ENCODE results near the gene CHPT1. TPM values are rescaled to one million over a fixed set of nuclear protein-coding genes. Genes with fewer than 3 reads are reported as not detected.

Gene CHPT1
- total RNA-seq, 3 donors from 2014 or later (not counting 1 experiment from before 2014, with no cell fraction given), result 3.9 to 23.6 (median 7.3) TPM

GRCh38 chr12:101694297-101694848, 3.1 kb upstream of the CHPT1 start:
- H3K4me3 Mint-ChIP-seq, result no peak overlapping the region
- no peak for ATAC-seq

DNA sequence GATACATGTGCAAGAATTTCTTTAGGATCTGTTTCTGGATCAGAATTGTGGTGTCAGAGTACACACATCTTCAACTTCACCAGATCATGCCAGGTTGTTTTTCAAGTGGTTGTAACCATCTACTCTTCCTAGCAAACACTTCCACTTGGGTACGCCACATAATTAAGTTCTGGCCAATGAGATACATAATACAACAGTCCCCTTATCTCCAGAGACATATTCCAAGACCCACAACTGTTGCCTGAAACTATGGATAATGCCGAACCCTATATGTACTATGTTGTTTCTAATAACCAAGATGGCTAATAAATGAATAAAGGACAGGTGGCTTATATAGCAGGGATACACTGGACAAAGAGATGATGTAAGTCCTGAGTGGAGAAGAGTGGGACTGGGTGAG, 2.5 kb upstream of the CHPT1 start:
- Histone ChIP-seq H3K9me3 (ENCODE audit: control insufficient read depth, insufficient read depth, low read length) (no peaks in the 10 kb centered on the region), H3K4me1 (ENCODE audit: control insufficient read depth, insufficient read depth, low read length) (peaks cover 18% of the 10 kb centered on the region), H3K27ac (ENCODE audit: low read length) (no peak overlapping the region), H3K36me3 (ENCODE audit: control insufficient read depth, insufficient read depth, low read length) (no peaks in the 10 kb centered on the region), H3K4me3 (ENCODE audit: low read length) (no peak overlapping the region), H3K27me3 (ENCODE audit: control insufficient read depth, insufficient read depth, low read length) (no peaks in the 10 kb centered on the region)
- TF ChIP-seq, protein P1, sequence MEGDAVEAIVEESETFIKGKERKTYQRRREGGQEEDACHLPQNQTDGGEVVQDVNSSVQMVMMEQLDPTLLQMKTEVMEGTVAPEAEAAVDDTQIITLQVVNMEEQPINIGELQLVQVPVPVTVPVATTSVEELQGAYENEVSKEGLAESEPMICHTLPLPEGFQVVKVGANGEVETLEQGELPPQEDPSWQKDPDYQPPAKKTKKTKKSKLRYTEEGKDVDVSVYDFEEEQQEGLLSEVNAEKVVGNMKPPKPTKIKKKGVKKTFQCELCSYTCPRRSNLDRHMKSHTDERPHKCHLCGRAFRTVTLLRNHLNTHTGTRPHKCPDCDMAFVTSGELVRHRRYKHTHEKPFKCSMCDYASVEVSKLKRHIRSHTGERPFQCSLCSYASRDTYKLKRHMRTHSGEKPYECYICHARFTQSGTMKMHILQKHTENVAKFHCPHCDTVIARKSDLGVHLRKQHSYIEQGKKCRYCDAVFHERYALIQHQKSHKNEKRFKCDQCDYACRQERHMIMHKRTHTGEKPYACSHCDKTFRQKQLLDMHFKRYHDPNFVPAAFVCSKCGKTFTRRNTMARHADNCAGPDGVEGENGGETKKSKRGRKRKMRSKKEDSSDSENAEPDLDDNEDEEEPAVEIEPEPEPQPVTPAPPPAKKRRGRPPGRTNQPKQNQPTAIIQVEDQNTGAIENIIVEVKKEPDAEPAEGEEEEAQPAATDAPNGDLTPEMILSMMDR (IDR thresholded peaks at IDR 0.05), result no peak
- no peaks in the 10 kb centered on the region for H3K36me3 Mint-ChIP-seq
- peaks cover 3 to 10% of the 10 kb centered on the region in 2 donors for H3K27me3 Mint-ChIP-seq (ENCODE audit: low read depth in 2 of 2)
- no peak overlapping the region for H3K27ac Mint-ChIP-seq
- H3K4me3 Mint-ChIP-seq, result peak overlapping the region; percentile 45
- no peak for ATAC-seq
- intact Hi-C loops (cut with micrococcal nuclease), result no loop called here
- DNase-seq, result no peak
- peaks cover 16 to 18% of the 10 kb centered on the region in 2 donors for H3K4me1 Mint-ChIP-seq
- 94% methylated on average over 1 of the region's 2 CpGs for WGBS (ENCODE audit: insufficient coverage)
- no peaks in the 10 kb centered on the region for H3K9me3 Mint-ChIP-seq

More at GRCh38 chr12:101694297-101694848, 3.1 kb upstream of the CHPT1 start:
- Histone ChIP-seq H3K9me3 (ENCODE audit: control insufficient read depth, insufficient read depth, low read length) (no peaks in the 10 kb centered on the region), H3K4me3 (ENCODE audit: low read length) (no peak overlapping the region), H3K4me1 (ENCODE audit: control insufficient read depth, insufficient read depth, low read length) (peaks cover 18% of the 10 kb centered on the region), H3K27ac (ENCODE audit: low read length) (no peak overlapping the region), H3K27me3 (ENCODE audit: control insufficient read depth, insufficient read depth, low read length) (no peaks in the 10 kb centered on the region), H3K36me3 (ENCODE audit: control insufficient read depth, insufficient read depth, low read length) (no peaks in the 10 kb centered on the region)
- Mint-ChIP-seq H3K9me3 (no peaks in the 10 kb centered on the region), H3K27me3 (ENCODE audit: low read depth in 2 of 2) (peaks cover 3 to 11% of the 10 kb centered on the region in 2 donors), H3K36me3 (no peaks in the 10 kb centered on the region), H3K27ac (no peak overlapping the region), H3K4me1 (peaks cover 16 to 18% of the 10 kb centered on the region in 2 donors)
- DNase-seq, result no peak
- intact Hi-C loops (cut with micrococcal nuclease), result no loop called here
- TF ChIP-seq, protein P1 (IDR thresholded peaks at IDR 0.05), result no peak
- 100% methylated on average over 1 of the region's 2 CpGs for WGBS (ENCODE audit: insufficient coverage)

DNA sequence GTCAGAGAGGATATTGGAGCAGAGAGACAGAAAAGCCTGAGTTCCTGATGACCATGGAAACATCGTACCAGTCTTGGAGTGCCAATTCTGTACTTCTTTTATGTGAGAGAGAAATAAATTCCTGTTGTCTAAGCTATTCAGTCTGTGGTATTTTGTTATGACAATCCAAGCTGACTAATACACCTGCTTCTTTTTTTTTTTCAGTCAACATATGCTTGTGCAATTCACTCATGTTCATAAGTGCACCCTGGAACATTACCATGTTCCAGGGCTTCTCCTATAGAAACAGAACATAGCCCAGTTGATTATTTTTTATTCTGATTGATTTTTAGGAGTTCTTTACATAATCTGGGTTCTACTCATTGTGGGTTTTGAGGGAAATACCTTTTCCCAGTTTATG, 1.7 kb upstream of the CHPT1 start:
- H3K9me3 Mint-ChIP-seq, result no peaks in the 10 kb centered on the region
- intact Hi-C loops (cut with micrococcal nuclease), result no loop called here
- Histone ChIP-seq H3K4me1 (ENCODE audit: control insufficient read depth, insufficient read depth, low read length) (peaks cover 18% of the 10 kb centered on the region), H3K27me3 (ENCODE audit: control insufficient read depth, insufficient read depth, low read length) (no peaks in the 10 kb centered on the region), H3K9me3 (ENCODE audit: control insufficient read depth, insufficient read depth, low read length) (no peaks in the 10 kb centered on the region), H3K27ac (ENCODE audit: low read length) (no peak overlapping the region), H3K4me3 (ENCODE audit: low read length) (no peak overlapping the region), H3K36me3 (ENCODE audit: control insufficient read depth, insufficient read depth, low read length) (no peaks in the 10 kb centered on the region)
- H3K27me3 Mint-ChIP-seq (ENCODE audit: low read depth in 2 of 2), result peaks cover 3 to 10% of the 10 kb centered on the region in 2 donors
- no peak overlapping the region for H3K4me3 Mint-ChIP-seq
- H3K4me1 Mint-ChIP-seq, result peaks cover 16 to 18% of the 10 kb centered on the region in 2 donors
- WGBS (ENCODE audit: insufficient coverage), result 100% methylated on average over 1 of the region's 1 CpG
- DNase-seq, result no peak
- no peaks in the 10 kb centered on the region for H3K36me3 Mint-ChIP-seq
- TF ChIP-seq, protein P1 (IDR thresholded peaks at IDR 0.05), result no peak
- H3K27ac Mint-ChIP-seq, result no peak overlapping the region
- no peak for ATAC-seq

Measured in natural killer cell (primary cell).